Measurements from ENCODE around the gene MFRP.

Gene MFRP

DNA sequence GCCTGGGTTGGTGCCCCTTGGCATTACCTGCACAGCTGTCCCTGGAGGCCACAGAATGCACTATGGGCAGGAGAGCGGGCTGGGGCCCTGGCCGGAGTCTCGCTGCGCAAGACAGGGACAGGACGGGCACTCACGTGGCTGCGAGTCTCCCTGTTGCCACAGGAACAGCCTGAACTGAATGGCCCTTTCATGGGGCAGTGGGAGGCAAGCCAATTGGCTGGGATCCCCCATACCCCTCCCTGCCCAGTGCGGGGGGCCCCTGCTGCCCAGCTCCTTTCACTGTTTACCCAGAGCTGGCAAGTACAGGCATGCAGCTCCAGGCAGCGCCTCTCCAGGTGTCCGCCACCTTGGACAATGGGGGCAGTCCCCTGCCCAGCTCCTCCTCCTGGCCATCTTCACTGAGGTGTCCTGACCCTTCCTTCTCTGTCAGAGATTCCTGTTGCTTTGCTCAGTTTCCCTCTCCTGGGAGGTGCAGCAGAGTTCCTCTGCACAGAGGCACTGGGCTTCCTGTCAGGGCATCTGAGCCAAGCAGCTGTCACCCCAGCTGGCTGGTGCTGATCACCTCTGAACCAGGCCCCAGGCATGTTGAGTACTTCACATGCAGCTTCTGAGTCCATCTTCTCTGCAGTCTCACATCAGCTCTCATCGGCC is 29.8 kb upstream of the MFRP start:
- TF ChIP-seq, protein P1, sequence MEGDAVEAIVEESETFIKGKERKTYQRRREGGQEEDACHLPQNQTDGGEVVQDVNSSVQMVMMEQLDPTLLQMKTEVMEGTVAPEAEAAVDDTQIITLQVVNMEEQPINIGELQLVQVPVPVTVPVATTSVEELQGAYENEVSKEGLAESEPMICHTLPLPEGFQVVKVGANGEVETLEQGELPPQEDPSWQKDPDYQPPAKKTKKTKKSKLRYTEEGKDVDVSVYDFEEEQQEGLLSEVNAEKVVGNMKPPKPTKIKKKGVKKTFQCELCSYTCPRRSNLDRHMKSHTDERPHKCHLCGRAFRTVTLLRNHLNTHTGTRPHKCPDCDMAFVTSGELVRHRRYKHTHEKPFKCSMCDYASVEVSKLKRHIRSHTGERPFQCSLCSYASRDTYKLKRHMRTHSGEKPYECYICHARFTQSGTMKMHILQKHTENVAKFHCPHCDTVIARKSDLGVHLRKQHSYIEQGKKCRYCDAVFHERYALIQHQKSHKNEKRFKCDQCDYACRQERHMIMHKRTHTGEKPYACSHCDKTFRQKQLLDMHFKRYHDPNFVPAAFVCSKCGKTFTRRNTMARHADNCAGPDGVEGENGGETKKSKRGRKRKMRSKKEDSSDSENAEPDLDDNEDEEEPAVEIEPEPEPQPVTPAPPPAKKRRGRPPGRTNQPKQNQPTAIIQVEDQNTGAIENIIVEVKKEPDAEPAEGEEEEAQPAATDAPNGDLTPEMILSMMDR (conservative IDR thresholded peaks at IDR 0.05; ENCODE audit: low read length), result no peak
- DNase-seq (ENCODE audit: low read depth), result no peak

DNA sequence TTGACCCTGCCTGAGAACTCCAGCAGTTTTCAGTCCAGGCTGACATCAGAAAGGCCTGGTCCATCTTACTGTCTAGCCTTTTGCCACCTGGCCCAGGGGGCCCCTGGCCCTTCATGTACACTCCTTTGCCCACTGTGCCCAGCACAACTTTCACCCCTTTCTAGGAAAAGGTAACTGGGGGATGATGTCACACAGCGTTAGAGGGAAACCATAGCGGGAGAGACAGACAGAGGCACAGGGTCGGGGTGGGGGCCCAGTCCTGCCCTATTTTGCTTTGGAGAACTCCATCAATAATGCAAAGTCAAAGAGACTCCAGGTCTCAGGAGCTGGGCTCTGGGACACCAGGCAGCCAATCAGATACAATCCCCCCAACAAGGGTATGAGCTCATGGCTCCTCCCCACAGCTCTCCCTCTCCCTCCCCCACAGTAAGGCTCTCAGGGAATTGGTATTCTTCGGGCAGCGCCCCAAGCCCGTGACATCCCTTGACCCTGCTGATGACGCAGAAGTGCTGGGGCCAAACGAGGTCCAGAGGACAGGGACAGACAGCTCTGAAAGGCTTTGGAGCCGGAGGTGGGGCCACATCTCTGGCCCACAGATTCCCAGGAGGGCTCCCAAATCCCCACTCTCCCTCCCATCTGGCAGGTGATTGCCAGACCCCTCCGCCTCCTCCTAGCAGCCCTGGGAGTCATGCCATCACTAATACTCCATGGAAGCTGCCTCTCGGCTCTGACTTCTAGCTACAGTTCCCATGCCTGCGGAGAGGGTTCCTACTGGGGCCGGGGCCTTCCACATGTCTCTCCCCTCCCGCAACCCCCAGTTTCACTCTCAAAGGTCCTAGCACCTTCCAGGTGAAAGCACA is 29.1 kb upstream of the MFRP start:
- DNase-seq (ENCODE audit: low read depth), result peak; percentile 60
- TF ChIP-seq, protein P1 (conservative IDR thresholded peaks at IDR 0.05; ENCODE audit: low read length), result no peak
- no peak overlapping the region for H3K4me3 ChIP-seq (ENCODE audit: low read length)

More for the DNA sequence above, 29.8 kb upstream of the MFRP start:
- no peak overlapping the region for H3K4me3 ChIP-seq (ENCODE audit: low read length)

DNA sequence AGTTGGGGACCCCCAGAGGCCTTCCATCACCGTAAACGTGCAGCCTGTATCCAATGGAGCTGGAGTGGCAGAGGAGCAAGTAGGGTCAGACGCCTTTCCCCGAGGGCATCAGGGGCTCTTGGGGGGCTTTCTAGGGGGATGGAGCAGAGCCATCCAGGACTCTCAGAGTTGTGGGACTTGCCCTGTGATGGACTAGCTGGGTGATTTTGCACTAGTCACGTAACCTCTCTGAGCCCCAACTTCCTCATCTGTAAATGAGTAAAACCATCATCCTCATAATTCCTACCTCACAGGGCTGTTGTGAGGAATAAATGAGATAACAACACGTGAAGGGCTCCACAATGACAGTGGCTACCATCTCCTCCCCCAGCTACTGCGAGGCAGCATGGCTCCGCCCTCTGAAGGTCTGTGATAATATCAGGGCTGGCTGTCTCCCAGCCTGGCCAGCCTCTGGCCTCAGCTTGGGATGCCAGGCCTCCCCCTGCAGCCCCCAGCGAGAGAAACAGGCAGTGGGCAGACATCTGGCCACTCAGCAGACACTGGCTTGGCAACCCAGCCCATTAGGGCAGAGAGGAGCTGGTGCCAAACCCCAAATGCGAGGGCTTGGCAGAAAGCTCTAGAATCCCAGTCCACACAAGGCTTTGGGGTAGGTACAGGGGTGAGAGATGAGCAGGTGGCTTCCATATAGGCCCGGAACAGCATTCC is 28.3 kb upstream of the MFRP start:
- TF ChIP-seq, protein P1 (conservative IDR thresholded peaks at IDR 0.05; ENCODE audit: low read length), result no peak
- no peak for DNase-seq (ENCODE audit: low read depth)
- H3K4me3 ChIP-seq (ENCODE audit: low read length), result no peak overlapping the region

DNA sequence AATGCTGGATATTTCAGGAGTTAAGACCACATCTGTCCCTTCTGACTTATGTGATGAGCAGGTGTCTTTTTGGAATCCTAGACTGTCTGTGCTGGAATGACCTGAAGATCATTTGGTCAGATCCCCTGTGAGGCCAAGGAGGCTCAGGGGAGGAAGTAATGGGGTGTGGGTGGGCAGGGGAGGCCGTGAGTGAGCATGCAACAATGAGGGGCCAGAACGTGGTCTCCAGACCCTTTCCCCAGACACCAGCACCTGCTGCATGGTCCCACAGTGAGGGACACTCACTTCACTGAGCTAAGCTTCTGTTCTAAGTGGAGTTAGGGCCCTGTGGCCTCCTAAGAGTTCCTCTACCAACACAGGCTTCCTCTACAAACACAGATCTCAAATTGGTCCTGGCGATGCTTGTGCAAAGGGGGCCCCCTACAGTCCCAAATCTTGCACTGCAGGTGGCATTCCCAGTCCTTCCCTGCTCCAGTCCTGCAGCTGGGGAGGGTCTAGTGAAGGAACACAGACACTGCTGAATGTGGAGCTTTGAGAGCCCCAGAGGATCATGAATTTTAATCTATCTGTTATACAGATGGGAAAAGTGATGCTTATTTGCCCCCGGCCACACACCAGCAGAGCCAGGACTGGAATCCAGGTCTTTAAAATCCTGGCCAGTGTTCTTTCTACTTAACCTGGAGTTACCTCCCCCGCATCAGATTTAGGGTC is 27.6 kb upstream of the MFRP start:
- TF ChIP-seq, protein P1 (conservative IDR thresholded peaks at IDR 0.05; ENCODE audit: low read length), result peak; percentile 96
- no peak overlapping the region for H3K4me3 ChIP-seq (ENCODE audit: low read length)
- peak; percentile 72 for DNase-seq (ENCODE audit: low read depth)

DNA sequence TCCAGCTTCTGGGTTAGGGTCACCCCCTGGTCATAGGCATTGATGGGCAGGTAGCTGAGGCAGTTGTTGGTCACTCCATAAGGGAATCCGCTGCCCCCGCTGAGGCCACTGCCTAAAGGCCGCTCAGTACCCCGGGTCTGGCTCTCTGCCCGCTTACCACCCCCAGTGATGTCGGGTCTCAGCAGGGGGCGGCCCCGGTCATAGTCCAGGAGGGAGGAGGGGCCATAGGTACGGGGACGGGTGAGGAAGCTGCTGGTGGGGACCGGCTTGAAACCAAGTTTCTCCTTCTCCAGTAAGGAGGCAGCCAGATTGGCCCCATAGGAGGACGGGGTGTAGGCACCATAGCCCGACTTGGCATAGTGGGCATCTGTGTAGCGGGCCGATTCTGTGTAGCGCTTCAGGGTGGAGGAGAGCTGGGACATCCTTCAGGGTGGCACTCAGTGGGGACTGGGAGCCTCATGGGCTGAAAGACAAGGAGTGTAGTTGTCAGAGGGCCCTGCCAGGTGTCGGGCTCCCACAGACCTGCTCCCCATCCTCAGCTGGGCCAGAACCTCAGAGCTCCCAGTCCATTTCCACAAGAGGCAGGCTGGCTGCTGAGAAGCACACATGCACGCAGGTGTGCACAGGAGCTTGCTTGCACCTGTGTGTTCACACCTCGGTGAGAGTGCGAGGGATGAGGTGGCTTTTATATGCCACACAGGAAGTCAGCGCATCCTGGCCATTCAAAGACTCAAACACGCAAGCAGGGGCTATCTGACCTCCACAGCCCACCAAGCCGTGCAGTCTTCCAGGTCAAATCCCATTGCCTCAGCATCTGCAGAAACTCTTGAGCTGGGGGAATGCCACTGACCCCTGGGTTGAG is 26.8 kb upstream of the MFRP start:
- H3K4me3 ChIP-seq (ENCODE audit: low read length), result no peak overlapping the region
- TF ChIP-seq, protein P1 (conservative IDR thresholded peaks at IDR 0.05; ENCODE audit: low read length), result no peak
- DNase-seq (ENCODE audit: low read depth), result no peak
